Measurements from ENCODE around the gene SPON1.
A peak's percentile ranks its signal among the peaks of the same experiment; 100 is the strongest.

The SPON1 gene

DNA sequence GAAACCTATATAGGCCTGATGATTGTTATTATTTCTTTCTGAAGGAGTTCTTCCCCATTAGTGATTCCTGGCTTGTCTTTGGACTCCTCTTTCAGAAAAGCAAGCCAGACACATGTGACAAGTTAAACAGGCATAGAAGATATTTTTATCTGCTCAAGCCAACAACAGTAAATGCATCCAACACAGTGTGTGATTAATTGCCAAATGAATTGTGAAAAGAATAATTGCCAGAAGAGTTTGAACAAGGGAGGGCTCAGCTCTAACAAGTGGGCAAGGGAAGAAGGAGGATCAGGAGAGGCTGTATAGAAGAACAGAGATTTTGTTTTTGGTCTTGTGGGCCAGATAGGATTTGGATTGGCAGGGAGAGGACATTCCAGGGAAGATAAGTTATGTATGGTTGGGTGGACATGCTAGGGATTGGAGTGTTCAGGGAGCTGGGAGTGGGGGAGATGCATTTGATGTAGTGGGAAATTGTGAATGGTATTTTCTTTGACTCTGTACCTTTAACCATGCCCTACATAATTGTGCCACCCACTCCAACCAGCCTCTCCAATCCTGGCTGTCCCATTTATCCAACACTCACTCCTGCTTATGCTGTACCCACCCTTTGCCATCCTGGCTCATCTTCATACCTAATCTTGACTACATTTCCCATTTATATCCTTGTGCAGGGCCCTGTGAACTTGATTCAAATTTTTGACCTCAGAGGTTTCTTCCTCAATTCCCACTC is 223.7 kb downstream of the SPON1 start:
- DNase-seq (ENCODE audit: low spot score), result peak; percentile 10

- no peak for DNase-seq (ENCODE audit: low spot score)
These were observed 227.4 kb downstream of the SPON1 start for GRCh38 chr11:14189874-14190273.

DNA sequence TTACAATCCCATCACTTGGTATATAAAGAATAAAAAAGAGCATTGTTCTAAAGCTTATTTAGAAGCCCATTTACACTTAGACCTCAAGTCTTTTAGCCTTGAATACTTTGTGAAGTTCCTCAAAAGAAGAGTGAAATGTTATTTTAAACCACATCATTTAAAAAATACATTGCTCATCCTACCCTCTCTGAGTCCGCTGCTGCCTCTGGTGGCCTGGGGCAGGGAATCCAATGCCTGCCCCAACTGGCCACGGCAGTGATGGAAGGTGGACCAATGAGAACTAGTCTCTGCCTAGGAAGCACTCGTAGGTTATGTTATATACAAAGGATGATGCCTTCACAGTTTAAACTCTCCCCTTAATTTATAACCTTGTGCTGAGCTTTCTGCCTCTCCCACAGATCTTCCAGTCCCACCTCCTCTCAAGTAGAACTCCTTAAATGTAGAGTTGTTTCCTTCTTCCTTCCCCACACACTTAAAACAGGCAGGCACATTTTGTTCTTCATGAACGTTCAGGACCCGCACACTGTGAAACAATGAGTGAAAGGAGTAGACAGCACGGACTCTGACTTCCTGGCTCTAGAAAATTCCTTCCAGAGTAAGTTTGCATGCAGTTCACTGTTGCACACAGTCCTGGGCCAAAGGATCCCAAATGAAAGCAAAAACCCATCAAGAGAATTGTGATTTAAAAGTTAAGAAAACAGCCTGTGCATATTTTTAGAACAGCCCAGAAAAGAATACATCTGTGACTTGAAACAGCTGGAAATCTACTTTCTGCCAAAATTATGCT is 228.7 kb downstream of the SPON1 start:
- no peak for DNase-seq (ENCODE audit: low spot score)

DNA sequence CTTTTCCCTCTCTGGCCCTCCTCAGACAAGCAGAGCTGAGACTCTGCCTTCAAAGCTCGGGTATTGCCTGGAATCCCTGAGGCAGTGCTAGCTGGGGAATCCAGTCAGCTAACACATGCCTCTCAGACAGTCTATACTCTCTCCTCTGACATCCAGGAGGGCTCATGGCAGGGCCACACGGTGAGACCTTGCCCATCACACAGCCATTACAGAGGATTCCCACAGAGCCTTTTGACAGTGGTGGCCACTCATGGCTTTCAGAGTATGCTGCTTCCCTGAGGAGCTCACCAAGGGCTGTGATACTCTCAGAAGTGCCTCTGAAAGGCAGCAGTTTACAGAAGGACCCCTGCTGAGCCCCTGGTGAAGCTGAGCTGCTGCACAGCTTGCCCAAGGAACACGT is 231.1 kb downstream of the SPON1 start:
- DNase-seq (ENCODE audit: low spot score), result no peak

DNA sequence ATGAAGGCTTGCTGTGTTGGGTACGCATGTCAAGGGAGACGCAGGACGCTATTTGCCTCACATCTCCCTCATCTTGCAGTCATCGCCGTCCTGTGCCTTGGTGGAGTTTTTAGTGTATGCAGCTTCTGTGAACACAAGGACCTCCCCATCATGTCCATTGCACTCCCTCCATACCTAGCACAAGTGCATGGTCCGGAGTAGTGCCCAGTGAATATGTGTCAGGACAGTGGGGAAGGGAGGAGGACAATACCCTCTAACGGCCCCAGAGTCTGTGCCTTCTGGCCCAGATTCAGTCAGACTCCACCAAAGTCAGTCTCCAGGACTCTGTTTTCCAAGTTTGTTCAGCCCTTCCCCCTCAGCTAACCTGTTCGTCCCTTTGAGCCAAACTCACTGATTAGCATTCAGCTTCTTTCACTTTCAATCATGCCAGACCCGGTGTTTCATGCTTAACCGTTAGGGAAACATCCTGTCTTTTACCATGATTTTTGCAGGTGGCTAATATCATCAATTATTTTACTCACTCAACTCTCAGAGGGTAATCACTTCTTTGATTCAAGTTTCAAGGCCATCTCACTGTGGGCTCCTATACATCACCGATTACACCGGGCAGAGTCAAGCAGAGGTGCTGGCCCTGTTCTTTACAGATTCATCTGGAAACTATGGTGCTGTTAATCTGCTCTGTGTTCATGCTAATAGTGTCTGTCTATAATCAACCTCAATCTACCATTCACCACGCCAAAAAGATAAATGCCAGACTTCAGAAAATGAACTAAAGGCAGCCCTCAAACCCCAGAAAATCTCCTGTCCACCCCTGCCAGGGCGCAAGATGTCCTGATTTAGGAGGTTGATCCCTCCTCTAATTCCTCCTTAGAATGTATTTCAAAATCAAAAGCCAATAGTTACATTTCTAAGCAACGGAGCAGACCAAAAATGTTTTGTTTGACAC is 240.0 kb downstream of the SPON1 start:
- DNase-seq (ENCODE audit: low spot score), result no peak

- no peak for DNase-seq (ENCODE audit: low spot score)
These were observed 240.8 kb downstream of the SPON1 start for GRCh38 chr11:14203321-14203720.

GRCh38 chr11:14212986-14213385 is 250.5 kb downstream of the SPON1 start:
- DNase-seq (ENCODE audit: low spot score), result peak; percentile 34

DNA sequence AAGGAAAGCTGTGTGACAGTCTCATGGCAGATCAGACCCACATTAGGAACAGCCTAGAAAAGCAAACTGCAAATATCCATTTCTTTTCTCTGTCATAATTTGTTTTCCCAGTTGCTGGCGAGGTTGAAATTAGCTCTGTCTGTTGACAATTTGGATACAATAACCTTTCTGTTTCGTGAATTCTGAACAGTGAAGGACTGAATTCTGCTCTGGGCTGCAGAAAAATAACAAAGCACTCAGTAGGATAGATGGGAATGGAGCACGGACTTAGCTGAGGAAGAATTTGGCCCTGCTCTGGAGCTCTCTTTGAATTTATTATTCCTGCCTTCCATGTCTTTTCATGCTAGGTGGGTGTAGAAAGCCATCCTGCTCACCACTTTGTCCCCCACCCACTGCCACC is 256.2 kb downstream of the SPON1 start:
- DNase-seq (ENCODE audit: low spot score), result no peak

GRCh38 chr11:14223636-14224288 is 261.2 kb downstream of the SPON1 start:
- DNase-seq (ENCODE audit: low spot score), result no peak

DNA sequence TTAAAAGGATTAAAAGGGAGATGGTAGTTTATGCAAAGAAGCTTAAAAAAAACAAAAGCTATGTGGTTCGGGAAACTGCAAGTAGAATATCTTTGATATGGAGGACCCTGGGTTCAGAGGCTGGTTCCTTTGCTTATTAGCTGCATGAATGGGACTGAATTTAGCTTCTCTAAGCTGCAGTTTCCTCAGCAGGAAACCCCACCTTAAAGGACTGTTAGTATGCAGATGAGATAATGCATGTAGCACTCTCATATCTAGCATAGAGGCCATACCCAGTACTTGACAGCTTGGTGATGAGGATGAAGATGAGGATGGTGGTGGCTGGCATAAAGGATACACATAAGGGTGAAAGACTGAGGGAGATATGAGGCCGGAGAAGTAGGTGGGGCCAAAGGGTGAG is 261.9 kb downstream of the SPON1 start:
- no peak for DNase-seq (ENCODE audit: low spot score)

- DNase-seq (ENCODE audit: low spot score), result no peak
These were observed 263.1 kb downstream of the SPON1 start for GRCh38 chr11:14225666-14226065.

- DNase-seq (ENCODE audit: low spot score), result no peak
These were observed 265.8 kb downstream of the SPON1 start for GRCh38 chr11:14228356-14228755.

- DNase-seq (ENCODE audit: low spot score), result no peak
These were observed 266.9 kb downstream of the SPON1 start for GRCh38 chr11:14229472-14229871.

GRCh38 chr11:14230407-14230806 is 267.9 kb downstream of the SPON1 start:
- DNase-seq (ENCODE audit: low spot score), result no peak

- no peak for DNase-seq (ENCODE audit: low spot score)
These were observed 270.1 kb downstream of the SPON1 start for GRCh38 chr11:14232652-14233051.

GRCh38 chr11:14234446-14234845 is 271.9 kb downstream of the SPON1 start:
- DNase-seq (ENCODE audit: low spot score), result no peak

GRCh38 chr11:14235701-14236100 is 273.2 kb downstream of the SPON1 start:
- no peak for DNase-seq (ENCODE audit: low spot score)

DNA sequence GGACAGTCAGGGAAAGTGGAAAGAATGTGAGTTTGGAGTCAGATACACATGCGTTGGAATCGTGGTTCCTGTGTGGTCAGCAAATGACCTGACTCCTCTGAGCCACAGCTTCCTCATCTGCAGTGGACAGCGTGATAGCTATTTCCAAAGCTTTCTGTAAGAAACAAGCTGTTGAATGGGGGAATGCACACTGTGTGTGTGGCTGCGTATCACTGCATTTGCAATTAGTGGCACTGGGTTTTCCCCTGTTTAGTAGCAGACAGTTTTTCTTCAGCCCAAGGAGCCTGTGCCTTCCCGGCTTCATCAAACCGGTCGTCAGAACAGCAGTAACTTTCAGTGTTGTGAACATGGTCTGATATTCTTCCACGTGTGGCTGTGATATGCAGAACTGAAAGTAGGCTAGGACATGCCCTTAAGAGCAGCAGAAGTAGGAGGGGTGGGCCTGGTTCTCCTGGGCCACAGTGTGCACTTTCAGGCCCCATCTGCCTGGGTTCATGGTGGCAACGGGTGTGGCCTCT is 275.0 kb downstream of the SPON1 start:
- peak; percentile 39 for DNase-seq (ENCODE audit: low spot score)

DNA sequence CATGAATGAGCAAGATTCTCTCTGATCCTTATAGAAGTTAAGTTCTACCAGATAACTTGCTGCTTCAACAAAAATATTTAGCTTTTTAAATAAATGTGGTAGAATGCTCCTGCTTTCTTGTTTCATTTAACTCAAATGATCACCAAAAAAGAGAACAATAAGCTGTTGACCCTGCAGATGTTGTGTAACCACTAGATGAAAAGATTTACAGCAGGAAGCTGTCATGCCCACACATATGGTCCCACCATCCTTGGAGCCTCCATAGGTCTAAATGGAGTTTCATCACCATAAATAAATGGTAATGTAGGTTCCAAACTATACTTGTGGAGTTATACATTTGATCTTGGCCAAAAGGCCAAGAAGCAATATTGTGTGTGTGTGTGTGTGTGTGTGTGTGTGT is 277.7 kb downstream of the SPON1 start:
- DNase-seq (ENCODE audit: low spot score), result no peak

DNA sequence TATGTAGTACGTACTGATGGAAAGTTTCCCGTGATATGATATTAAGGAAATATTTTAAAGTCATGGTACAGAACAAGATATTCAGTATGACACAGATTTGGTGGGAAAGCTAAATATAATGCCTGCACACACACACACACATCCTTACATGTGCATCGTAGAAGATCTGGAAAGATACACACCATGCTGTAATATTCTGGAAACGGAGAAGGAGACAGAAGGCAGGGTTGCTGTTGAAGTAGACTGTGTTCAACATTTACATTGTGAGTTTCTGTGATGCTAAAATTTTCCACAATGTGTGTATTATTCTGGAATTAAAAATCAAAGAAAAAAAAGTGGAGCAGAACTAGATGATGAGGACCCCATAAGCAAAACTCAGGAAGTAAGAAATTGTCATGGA is 278.4 kb downstream of the SPON1 start:
- DNase-seq (ENCODE audit: low spot score), result no peak

- DNase-seq (ENCODE audit: low spot score), result peak; percentile 31
These were observed 279.7 kb downstream of the SPON1 start for GRCh38 chr11:14242187-14242586.

GRCh38 chr11:14242733-14243132 is 280.2 kb downstream of the SPON1 start:
- DNase-seq (ENCODE audit: low spot score), result no peak

Data from putamen (tissue), 1 donor.